K562 (cell line): ENCODE results near the gene TFDP1. TPM values are rescaled to one million over a fixed set of nuclear protein-coding genes. Genes with fewer than 3 reads are reported as not detected.

Experiments
- CAMTA2 ChIP-seq: fragments of 250-450 bp; sonication (Bioruptor Pico); conservative IDR thresholded peaks from 2 replicates; pipeline ENCODE4 v1.5.1; 2022
- CBX5 ChIP-seq: IDR thresholded peaks from 2 replicates; pipeline ENCODE4 v1.6.1; 2014; ENCODE audit warnings: low read depth, borderline replicate concordance
- GABPB2 ChIP-seq: fragments of 250-450 bp; sonication (Bioruptor Pico); conservative IDR thresholded peaks from 2 replicates; pipeline ENCODE4 v1.5.1; 2021; ENCODE audit warnings: mild to moderate bottlenecking
- JUND ChIP-seq, 2 experiments: IDR thresholded peaks; 2 replicates in 1 of 2; 3 replicates in 1 of 2; pipeline ENCODE4 v1.6.1; 2011; ENCODE audit warnings: borderline replicate concordance in 2 of 2, low read depth in 2 of 2, low read length in 2 of 2, improper control_type of control experiment in 1 of 2, missing biosample characterization in 1 of 2, missing genetic modification characterization in 1 of 2, missing genetic modification reagents in 1 of 2
- MBD2 ChIP-seq: sonication (generic); IDR thresholded peaks from 2 replicates; pipeline ENCODE4 v1.6.1; 2016; ENCODE audit warnings: low read depth, borderline replicate concordance
- MCM3 ChIP-seq: fragments of 450-650 bp; IDR thresholded peaks from 2 replicates; pipeline ENCODE4 v1.6.1; 2016
- MECOM ChIP-seq: fragments of 250-450 bp; sonication (Bioruptor Pico); IDR thresholded peaks from 2 replicates; pipeline ENCODE4 v1.8.0; 2022; ENCODE audit warnings: inconsistent platforms
- MYBL2 ChIP-seq, 2 experiments: fragments of 450-650 bp in 1 of 2; sonication (generic) in 1 of 2; formaldehyde crosslinking in 1 of 2; IDR thresholded peaks; 2 replicates each; pipeline versions ENCODE4 v1.6.1 to v1.8.1; 2017 to 2022; ENCODE audit warnings: borderline replicate concordance in 1 of 2, inconsistent platforms in 1 of 2, low read depth in 1 of 2, mild to moderate bottlenecking in 1 of 2, missing genetic modification reagents in 1 of 2, moderate library complexity in 1 of 2
- NCOA2 ChIP-seq, 2 experiments: fragments of 450-650 bp; IDR thresholded peaks; 2 replicates each; pipeline ENCODE4 v1.6.1; 2018; ENCODE audit warnings: mild to moderate bottlenecking in 2 of 2, moderate library complexity in 1 of 2; ENCODE audit not compliant: partially characterized antibody in 2 of 2
- NFIX ChIP-seq: fragments of 250-450 bp; sonication (Bioruptor Pico); IDR thresholded peaks from 2 replicates; pipeline ENCODE4 v1.4.0; 2020; ENCODE audit warnings: low read depth, mild to moderate bottlenecking, moderate library complexity
- POU5F1 ChIP-seq: fragments of 150-350 bp; IDR thresholded peaks from 2 replicates; pipeline ENCODE4 v1.6.1; 2014; ENCODE audit warnings: borderline replicate concordance, low read length, low read depth, mild to moderate bottlenecking; ENCODE audit not compliant: partially characterized antibody
- PTTG1 ChIP-seq: fragments of 450-650 bp; IDR thresholded peaks from 2 replicates; pipeline ENCODE4 v1.6.1; 2016; ENCODE audit warnings: low read depth, mild to moderate bottlenecking, missing genetic modification characterization, missing compliant biosample characterization
- RAD21 ChIP-seq, 2 experiments: fragments of 250-450 bp in 1 of 2; fragments of 450-650 bp in 1 of 2; sonication (Bioruptor Pico) in 1 of 2; formaldehyde crosslinking in 1 of 2; IDR thresholded peaks in 1 of 2; conservative IDR thresholded peaks in 1 of 2; 2 replicates each; pipeline versions ENCODE4 v1.4.0 to v1.8.0; 2020 to 2022; ENCODE audit warnings: mild to moderate bottlenecking in 2 of 2, moderate library complexity in 1 of 2
- RBBP5 ChIP-seq: fragments of 200-600 bp; sonication (generic); IDR thresholded peaks from 2 replicates; pipeline ENCODE4 v1.6.1; 2012; ENCODE audit warnings: borderline replicate concordance, mild to moderate bottlenecking, low read length, control low read depth, inconsistent platforms; ENCODE audit not compliant: insufficient read depth, poor library complexity, severe bottlenecking
- RNF2 ChIP-seq: sonication (generic); IDR thresholded peaks from 2 replicates; pipeline ENCODE4 v1.6.1; 2016
- SIRT6 ChIP-seq: IDR thresholded peaks from one replicate; pipeline ENCODE4 v1.6.1; 2012; ENCODE audit warnings: low read depth, mild to moderate bottlenecking, control low read depth, inconsistent platforms, low read length, moderate library complexity
- SP1 ChIP-seq: sonication (generic); formaldehyde crosslinking; IDR thresholded peaks from 2 replicates; pipeline ENCODE4 v1.8.1; 2022; ENCODE audit warnings: mild to moderate bottlenecking, missing genetic modification reagents
- XRCC4 ChIP-seq: IDR thresholded peaks from one replicate; pipeline ENCODE4 v1.6.1; 2011; ENCODE audit not compliant: insufficient read depth, insufficient read length; ENCODE audit errors: extremely low read depth
- ZFPM2 ChIP-seq: fragments of 250-450 bp; sonication (Bioruptor Pico); IDR thresholded peaks from 2 replicates; pipeline ENCODE4 v1.5.1; 2022; ENCODE audit warnings: mild to moderate bottlenecking
- ZNF133 ChIP-seq: fragments of 250-450 bp; sonication (Bioruptor Pico); IDR thresholded peaks from 2 replicates; pipeline ENCODE4 v1.4.0; 2020; ENCODE audit warnings: mild to moderate bottlenecking
- ZNF436 ChIP-seq: fragments of 250-450, 450-650 bp; sonication (Bioruptor Pico); formaldehyde crosslinking; IDR thresholded peaks from 2 replicates; pipeline ENCODE4 v1.7.0; 2020; ENCODE audit warnings: mild to moderate bottlenecking
- ZNF695 ChIP-seq: fragments of 450-650 bp; formaldehyde crosslinking; IDR thresholded peaks from 2 replicates; pipeline ENCODE4 v1.4.0; 2020; ENCODE audit warnings: mild to moderate bottlenecking, moderate library complexity
- ZNF75A ChIP-seq: fragments of 450-650 bp; formaldehyde crosslinking; IDR thresholded peaks from 2 replicates; pipeline ENCODE4 v1.4.0; 2020; ENCODE audit warnings: mild to moderate bottlenecking
- ZSCAN29 ChIP-seq: fragments of 450-650 bp; IDR thresholded peaks from 2 replicates; pipeline ENCODE4 v1.6.1; 2017
- polyA plus RNA-seq, 8 experiments: library from polyadenylated mRNA; depleted of rRNA in 4 of 8; stranded (reverse) in 5 of 8; unstranded in 3 of 8; fragments of >200 nt; fragmentation: Nextera tagmentation in 2 of 8; fragmentation: Illumina TruSeq in 1 of 8; extraction: Ambion mirVana in 2 of 8; extraction: Trizol in 1 of 8; gene quantifications; 2 replicates each; pipeline versions ENCODE4 v1.2.1 to v1.2.3, GENCODE V29; 2011 to 2014; ENCODE audit warnings: inconsistent platforms in 1 of 8, missing spikeins in 1 of 8
- total RNA-seq, 7 experiments: library from RNA; depleted of rRNA in 6 of 7; stranded (reverse); fragments of >200 nt in 6 of 7; fragmentation: Illumina TruSeq in 2 of 7; extraction: Trizol in 2 of 7; gene quantifications; 2 replicates each; pipeline versions ENCODE4 v1.2.1 to v1.2.3, GENCODE V29; 2011 to 2021; ENCODE audit warnings: low replicate concordance in 1 of 7
- TF ChIP-seq, protein P1 (sequence below): fragments of 250-450 bp; sonication (Bioruptor Pico); IDR thresholded peaks from 2 replicates; pipeline ENCODE4 v1.4.0; 2020; ENCODE audit warnings: mild to moderate bottlenecking
- TF ChIP-seq, protein P2 (sequence below): fragments of 450-650 bp; IDR thresholded peaks from 2 replicates; pipeline ENCODE4 v1.6.1; 2017; ENCODE audit warnings: mild to moderate bottlenecking, moderate library complexity

Gene TFDP1
- total and polyA plus RNA-seq, 9 of the 15 experiments (the other 6 are each of a cell fraction or from before 2014, with no cell fraction given): 33.8 to 145 (median 69.1) TPM

DNA sequence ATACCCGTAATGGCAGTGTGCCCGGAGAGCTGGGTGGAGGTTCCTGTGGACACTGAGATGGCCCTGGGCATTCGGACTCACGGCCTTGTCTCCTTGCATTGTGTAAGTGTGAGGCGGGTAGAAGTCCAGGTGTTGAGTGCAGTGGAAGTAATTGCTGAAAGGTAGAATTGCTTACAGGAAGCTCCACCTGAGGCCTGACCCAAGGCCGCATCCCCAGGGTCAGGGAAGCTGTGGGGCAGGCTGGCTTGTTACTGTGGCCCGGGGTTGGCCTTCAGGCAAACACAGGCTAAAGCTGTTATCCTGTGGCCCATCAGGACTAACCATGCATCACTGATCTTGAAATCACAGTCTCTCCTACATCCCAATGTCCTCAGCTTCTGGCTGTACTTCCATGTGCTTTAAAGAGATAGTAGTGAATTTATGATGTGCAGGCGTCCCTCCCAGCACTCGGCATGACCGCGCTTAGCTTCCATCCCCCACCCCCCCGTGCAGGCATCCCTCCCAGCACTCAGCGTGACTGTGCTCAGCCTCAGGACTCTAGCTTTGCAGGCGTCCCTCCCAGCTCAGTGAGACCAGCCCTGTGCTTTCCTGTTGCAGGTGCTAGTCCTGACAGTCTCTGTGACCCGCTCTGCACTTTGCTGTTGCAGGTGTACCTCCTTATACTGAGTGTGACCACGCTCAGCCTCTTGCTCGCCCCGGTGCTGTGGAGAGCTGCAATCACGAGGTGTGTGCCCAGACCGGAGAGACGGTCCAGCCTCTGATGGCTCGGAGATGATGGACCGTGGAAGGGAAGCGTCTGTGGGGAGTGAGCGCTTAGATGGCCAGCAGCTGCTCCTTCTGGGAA lies 35.6 kb upstream of the TFDP1 start (continued):
- TF ChIP-seq JUND (IDR thresholded peaks at IDR 0.05; ENCODE audit: borderline replicate concordance, low read depth, low read length) (no peak), JUND (tag; IDR thresholded peaks at IDR 0.05; ENCODE audit: borderline replicate concordance, low read depth, low read length) (no peak), SP1 (CRISPR knock-in tag) (no peak), GABPB2 (no peak), MYBL2 (IDR thresholded peaks at IDR 0.05; ENCODE audit: low read depth) (no peak), MYBL2 (CRISPR knock-in tag; IDR thresholded peaks at IDR 0.05; ENCODE audit: borderline replicate concordance) (no peak), POU5F1 (no peak), CAMTA2 (no peak), RNF2 (no peak), ZNF695 (CRISPR knock-in tag) (no peak), CBX5 (no peak), ZNF75A (no peak), ZFPM2 (no peak), SIRT6 (no peak), NFIX (no peak), XRCC4 (no peak), ZNF133 (no peak), ZSCAN29 (no peak), NCOA2 (IDR thresholded peaks at IDR 0.05; ENCODE audit: partially characterized antibody in 2 of 2) (no peak), PTTG1 (tag) (no peak), MECOM (CRISPR knock-in tag) (no peak), RAD21 (CRISPR knock-in tag; conservative IDR thresholded peaks at IDR 0.05 in 1 of 2, IDR thresholded peaks at IDR 0.05 in 1 of 2) (no peak), ZNF436 (CRISPR knock-in tag) (no peak), MBD2 (no peak), RBBP5 (no peak), MCM3 (no peak)
- TF ChIP-seq, protein P1, sequence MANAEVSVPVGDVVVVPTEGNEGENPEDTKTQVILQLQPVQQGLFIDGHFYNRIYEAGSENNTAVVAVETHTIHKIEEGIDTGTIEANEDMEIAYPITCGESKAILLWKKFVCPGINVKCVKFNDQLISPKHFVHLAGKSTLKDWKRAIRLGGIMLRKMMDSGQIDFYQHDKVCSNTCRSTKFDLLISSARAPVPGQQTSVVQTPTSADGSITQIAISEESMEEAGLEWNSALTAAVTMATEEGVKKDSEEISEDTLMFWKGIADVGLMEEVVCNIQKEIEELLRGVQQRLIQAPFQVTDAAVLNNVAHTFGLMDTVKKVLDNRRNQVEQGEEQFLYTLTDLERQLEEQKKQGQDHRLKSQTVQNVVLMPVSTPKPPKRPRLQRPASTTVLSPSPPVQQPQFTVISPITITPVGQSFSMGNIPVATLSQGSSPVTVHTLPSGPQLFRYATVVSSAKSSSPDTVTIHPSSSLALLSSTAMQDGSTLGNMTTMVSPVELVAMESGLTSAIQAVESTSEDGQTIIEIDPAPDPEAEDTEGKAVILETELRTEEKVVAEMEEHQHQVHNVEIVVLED (CRISPR knock-in tag): no peak
- TF ChIP-seq, protein P2, sequence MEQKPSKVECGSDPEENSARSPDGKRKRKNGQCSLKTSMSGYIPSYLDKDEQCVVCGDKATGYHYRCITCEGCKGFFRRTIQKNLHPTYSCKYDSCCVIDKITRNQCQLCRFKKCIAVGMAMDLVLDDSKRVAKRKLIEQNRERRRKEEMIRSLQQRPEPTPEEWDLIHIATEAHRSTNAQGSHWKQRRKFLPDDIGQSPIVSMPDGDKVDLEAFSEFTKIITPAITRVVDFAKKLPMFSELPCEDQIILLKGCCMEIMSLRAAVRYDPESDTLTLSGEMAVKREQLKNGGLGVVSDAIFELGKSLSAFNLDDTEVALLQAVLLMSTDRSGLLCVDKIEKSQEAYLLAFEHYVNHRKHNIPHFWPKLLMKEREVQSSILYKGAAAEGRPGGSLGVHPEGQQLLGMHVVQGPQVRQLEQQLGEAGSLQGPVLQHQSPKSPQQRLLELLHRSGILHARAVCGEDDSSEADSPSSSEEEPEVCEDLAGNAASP: no peak
